Measurements from ENCODE around the gene C5orf34. TPM values are rescaled to one million over a fixed set of nuclear protein-coding genes. Genes with fewer than 3 reads are reported as not detected.

The C5orf34 gene
- total and polyA plus RNA-seq, 9 of the 15 experiments (the other 6 are each of a cell fraction or from before 2014, with no cell fraction given) = 13.2 to 32.6 (median 20.7) TPM

DNA sequence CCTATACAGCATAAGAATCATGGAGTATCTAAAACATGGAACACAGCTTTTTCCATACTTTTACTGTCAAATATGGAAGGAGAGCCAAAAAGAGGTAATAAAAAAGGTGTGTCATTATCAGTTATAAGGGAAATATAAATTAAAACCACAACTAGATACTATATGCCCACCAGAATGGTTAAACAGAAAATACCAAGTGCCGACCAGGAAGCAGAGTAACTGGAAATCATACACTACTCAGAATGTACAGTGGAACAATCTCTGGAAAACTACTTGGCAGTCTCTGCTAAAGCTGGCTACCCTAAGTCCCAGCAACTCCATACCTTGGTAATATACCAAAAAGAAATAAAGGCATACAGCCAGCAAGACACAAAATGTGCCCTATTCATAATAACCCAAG is 39.5 kb upstream of the C5orf34 start:
- POLR2A ChIA-PET = interaction anchor here (0.6 to 1.8 kb wide), 5 partner anchors 10 to 412 kb away, joined by 3 to 6 read pairs (median 3); partner anchors contain the start of gene C5orf34

DNA sequence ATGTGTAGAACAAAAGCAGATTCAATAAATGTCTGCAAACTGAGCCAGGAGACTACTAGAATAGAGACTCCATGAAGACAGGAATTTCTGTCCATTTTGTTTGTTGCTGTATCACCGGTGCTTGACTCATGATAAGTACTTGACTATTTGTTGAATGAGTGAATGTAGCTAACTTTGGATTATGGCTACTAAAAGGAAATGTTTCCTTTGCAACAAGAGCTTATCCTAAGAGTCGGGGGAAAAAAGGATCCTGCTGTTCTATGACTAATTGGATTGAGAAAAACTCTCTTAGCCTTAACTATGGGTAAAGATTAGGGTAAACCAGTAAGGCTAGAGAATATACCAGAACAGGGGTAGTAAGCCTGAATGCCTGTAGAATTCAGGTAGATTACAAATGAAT is 38.4 kb upstream of the C5orf34 start:
- peaks cover 78% of the 10 kb centered on the region for H3K79me2 ChIP-seq (ENCODE audit: control insufficient read depth, insufficient read depth, low read length)
- H3K4me1 ChIP-seq (replicated peaks in 1 of 2; ENCODE audit: control insufficient read depth in 2 of 2, insufficient read depth in 2 of 2, low read length in 2 of 2) = peaks cover 11 to 15% of the 10 kb centered on the region in 2 experiments
- H3K4me3 ChIP-seq = no peak overlapping the region
- H3K27ac ChIP-seq (ENCODE audit: extremely low read depth, low read depth, low read length) = no peak overlapping the region
- no peak for TF ChIP-seq NONO (IDR thresholded peaks at IDR 0.05; ENCODE audit: low read depth in 2 of 2, low read length in 1 of 2)
- no peak for TF ChIP-seq ADNP (tag; IDR thresholded peaks at IDR 0.05)
- no peaks in the 10 kb centered on the region for H4K20me1 ChIP-seq (replicated peaks; ENCODE audit: control insufficient read depth, insufficient read depth, low read length)
- ATAC-seq = no peak
- in situ Hi-C loops (cut with MboI) (no loop called here), intact Hi-C loops (cut with micrococcal nuclease) (no loop called here)
- BruUV-seq (replicated peaks) = no TSS peak
- no peak for DNase-seq (ENCODE audit: extremely low read depth in 1 of 4, low spot score in 3 of 4)
- no peaks in the 10 kb centered on the region for H3K27me3 ChIP-seq (ENCODE audit: control insufficient read depth in 2 of 2, insufficient read depth in 2 of 2, low read length in 2 of 2)
- H3K9me3 ChIP-seq (replicated peaks; ENCODE audit: control insufficient read depth, insufficient read depth, low read depth, low read length) = no peaks in the 10 kb centered on the region
- no peak overlapping the region for H3K9ac ChIP-seq (ENCODE audit: insufficient read depth in 1 of 2, low read depth in 2 of 2, low read length in 2 of 2)
- H3K36me3 ChIP-seq (ENCODE audit: control insufficient read depth, insufficient read depth, low read length) = peaks cover 69% of the 10 kb centered on the region
- no peak for FAIRE-seq
- CTCF ChIA-PET (ENCODE audit: low intra/inter-chr PET ratio) = no interaction called here
- no peaks in the 10 kb centered on the region for H3K9me1 ChIP-seq (ENCODE audit: control insufficient read depth, insufficient read depth, low read length)
- no peak overlapping the region for H2AFZ ChIP-seq (ENCODE audit: low read depth, low read length)
- POLR2A ChIA-PET = interaction anchor here (1.0 to 1.8 kb wide), 4 partner anchors 9 to 38 kb away, joined by 3 to 6 read pairs (median 5); partner anchors contain the start of gene C5orf34
- WGBS (ENCODE audit: insufficient coverage, low coverage, missing lambda C conversion rate) = 80% methylated on average over 2 of the region's 2 CpGs
- no peak overlapping the region for H3K4me2 ChIP-seq (ENCODE audit: insufficient read depth, low read length)

More for the DNA sequence above, 39.5 kb upstream of the C5orf34 start:
- Histone ChIP-seq H3K9ac (ENCODE audit: insufficient read depth in 1 of 2, low read depth in 2 of 2, low read length in 2 of 2) (peak overlapping the region in 1 of 2 experiments; percentile 17; a peak in 1 of 4 replicates), H3K4me3 (peak overlapping the region; percentile 78; the same call in 1 of the 2 replicates), H3K79me2 (ENCODE audit: control insufficient read depth, insufficient read depth, low read length) (peaks cover 70% of the 10 kb centered on the region), H2AFZ (ENCODE audit: low read depth, low read length) (no peak overlapping the region), H3K36me3 (ENCODE audit: control insufficient read depth, insufficient read depth, low read length) (peaks cover 60% of the 10 kb centered on the region), H3K4me1 (replicated peaks in 1 of 2; ENCODE audit: control insufficient read depth in 2 of 2, insufficient read depth in 2 of 2, low read length in 2 of 2) (peaks cover 11 to 17% of the 10 kb centered on the region in 2 experiments), H3K9me3 (replicated peaks; ENCODE audit: control insufficient read depth, insufficient read depth, low read depth, low read length) (no peaks in the 10 kb centered on the region), H3K4me2 (ENCODE audit: insufficient read depth, low read length) (peak overlapping the region; percentile 85), H3K27ac (ENCODE audit: extremely low read depth, low read depth, low read length) (no peak overlapping the region), H3K27me3 (ENCODE audit: control insufficient read depth in 2 of 2, insufficient read depth in 2 of 2, low read length in 2 of 2) (no peaks in the 10 kb centered on the region), H4K20me1 (replicated peaks; ENCODE audit: control insufficient read depth, insufficient read depth, low read length) (no peaks in the 10 kb centered on the region), H3K9me1 (ENCODE audit: control insufficient read depth, insufficient read depth, low read length) (no peaks in the 10 kb centered on the region)
- CTCF ChIA-PET (ENCODE audit: low intra/inter-chr PET ratio) = no interaction called here
- no TSS peak for BruUV-seq (replicated peaks)
- DNase-seq (ENCODE audit: extremely low read depth in 1 of 4, low spot score in 3 of 4) (no peak), FAIRE-seq (no peak), ATAC-seq (no peak)
- intact Hi-C loops (cut with micrococcal nuclease) = no loop called here
- in situ Hi-C loops (cut with MboI) = no loop called here
- WGBS (ENCODE audit: insufficient coverage, low coverage, missing lambda C conversion rate) = 90% methylated on average over 1 of the region's 1 CpG
- peak; percentile 61 for TF ChIP-seq ZFP36 (IDR thresholded peaks at IDR 0.05; ENCODE audit: low read depth, low read length, partially characterized antibody)
- TF ChIP-seq, protein P1, sequence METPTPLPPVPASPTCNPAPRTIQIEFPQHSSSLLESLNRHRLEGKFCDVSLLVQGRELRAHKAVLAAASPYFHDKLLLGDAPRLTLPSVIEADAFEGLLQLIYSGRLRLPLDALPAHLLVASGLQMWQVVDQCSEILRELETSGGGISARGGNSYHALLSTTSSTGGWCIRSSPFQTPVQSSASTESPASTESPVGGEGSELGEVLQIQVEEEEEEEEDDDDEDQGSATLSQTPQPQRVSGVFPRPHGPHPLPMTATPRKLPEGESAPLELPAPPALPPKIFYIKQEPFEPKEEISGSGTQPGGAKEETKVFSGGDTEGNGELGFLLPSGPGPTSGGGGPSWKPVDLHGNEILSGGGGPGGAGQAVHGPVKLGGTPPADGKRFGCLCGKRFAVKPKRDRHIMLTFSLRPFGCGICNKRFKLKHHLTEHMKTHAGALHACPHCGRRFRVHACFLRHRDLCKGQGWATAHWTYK (CRISPR knock-in tag; IDR thresholded peaks at IDR 0.05) = no peak
- TF ChIP-seq RBM25 (IDR thresholded peaks at IDR 0.05; ENCODE audit: low read depth, low read length, severe bottlenecking) = peak; percentile 41

Measured in K562 (cell line).